Stimulated activated CD4-positive, alpha-beta T cell treated with anti-CD3 and anti-CD28 coated beads, Interleukin-4, amount 100 ng/mL, for 1 hour (primary cell): Measurements from ENCODE around the gene IL15RA.
"Not testable (repeated sequence)": the region's sequence is repeated elsewhere in the genome, so short reads cannot be mapped to it uniquely, and the experiment has no call there.

ENCODE experiments used
- DNase-seq: peaks from one replicate; pipeline ENCODE4 v3.0.0-alpha.2; 2020

Gene IL15RA

DNA sequence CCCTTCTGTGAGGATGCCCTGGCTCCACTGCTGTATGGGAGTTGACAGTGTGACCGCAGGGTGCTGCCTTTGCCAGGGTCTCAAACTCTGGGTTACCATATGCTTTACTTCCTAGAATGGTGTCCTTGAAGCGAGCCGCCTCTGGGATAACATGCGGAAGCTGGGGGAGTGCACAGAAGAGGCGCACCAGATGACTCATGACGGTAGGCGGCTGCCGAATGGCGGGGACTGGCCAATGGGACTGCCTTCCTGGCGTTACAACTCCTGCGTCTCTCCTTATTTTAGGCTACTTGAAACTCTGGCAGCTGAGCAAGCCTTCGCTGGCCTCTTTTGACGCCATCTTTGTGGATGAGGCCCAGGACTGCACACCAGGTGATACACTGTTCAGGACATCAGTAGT lies 60.0 kb downstream of the IL15RA start:
- no peak for DNase-seq

DNA sequence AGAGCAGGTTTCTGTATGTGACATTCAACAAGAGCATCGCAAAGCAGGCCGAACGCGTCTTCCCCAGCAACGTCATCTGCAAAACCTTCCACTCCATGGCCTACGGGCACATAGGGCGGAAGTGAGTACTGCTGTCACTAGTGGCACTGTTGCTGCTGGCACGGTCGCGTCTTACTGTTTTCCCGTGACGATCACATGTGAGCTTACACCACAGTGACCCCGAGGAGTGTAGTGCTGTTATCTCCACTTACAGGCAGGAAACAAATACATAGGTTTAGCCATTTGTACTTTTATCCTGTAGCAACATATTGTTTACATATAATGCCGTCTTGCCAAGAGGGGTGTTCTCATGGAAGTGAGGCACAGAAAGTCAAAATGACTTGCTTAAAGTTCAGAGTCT lies 61.9 kb downstream of the IL15RA start:
- no peak for DNase-seq

DNA sequence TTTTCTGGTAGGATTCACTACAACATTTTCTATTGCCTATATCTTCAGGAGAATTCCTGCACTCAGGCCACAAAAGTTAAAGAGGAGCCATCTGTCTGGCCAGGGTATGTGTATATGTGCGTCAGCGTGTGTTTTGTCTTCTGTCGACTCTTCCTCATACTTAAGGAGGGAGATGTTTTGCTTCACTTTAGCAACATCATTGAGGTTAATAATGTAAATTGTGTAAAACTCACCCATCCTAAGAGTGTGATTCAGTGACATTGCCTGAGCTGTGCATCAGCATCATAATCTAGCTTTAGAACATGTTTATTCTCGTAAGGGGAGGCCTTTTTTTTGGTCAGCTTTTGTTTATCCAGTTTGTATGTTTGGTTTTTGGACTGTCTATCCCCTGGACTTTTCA lies 63.6 kb downstream of the IL15RA start:
- no peak for DNase-seq

DNA sequence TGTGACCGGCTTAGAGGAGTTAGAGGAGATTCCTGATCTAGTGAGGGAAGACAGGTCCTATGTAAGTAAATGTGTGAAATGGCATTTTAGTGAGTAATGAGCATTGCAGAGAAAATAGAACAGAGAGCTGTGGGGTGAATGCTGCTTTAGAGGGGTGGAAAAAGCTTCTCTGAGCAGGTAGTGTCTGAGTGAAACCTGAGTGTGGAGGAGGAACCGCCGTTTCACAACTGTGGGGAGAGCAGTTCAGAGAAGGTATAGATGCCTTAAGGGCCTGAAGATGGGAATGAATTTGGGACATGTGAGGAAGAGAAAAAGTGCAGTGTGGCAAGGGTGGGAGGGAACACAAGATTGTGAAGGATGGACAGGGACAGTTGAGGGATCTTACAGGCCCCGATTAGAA lies 65.7 kb downstream of the IL15RA start:
- no peak for DNase-seq

DNA sequence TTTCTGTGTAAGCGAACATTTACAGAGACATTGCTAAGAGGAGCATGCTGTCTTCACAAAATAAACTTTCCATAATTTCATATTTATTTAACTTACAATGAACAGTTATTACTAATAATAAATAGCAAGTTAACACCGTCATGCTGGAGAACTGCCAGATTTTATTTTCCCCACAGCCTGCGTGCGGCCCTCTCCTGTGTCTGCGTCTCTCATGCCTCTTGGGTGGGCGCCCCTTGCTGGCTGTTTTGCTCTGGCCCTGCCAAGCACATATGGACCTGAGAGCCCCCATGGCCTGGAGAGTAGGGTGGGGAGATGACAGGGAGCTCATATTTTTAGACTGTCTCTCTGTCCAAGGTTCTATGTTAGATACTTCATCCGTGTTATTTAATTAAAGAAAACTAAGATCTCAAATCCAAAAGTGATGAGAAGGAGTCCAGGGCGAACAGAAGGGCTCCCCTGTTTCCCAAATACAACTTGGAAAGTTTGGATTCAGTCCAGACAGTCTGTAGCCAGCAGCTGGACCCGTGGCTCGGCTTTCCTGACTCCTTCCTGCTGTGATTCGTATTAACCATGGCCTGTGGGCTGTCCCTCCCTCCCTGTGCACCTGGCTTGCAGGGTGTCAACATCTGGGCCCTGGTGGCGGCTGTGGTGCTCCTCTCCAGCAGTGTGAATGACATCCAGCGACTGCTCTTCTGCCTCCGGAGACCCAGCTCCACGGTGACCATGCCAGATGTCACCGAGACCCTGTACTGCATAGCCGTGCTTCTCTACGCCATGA lies 66.8 kb downstream of the IL15RA start:
- DNase-seq: no peak

DNA sequence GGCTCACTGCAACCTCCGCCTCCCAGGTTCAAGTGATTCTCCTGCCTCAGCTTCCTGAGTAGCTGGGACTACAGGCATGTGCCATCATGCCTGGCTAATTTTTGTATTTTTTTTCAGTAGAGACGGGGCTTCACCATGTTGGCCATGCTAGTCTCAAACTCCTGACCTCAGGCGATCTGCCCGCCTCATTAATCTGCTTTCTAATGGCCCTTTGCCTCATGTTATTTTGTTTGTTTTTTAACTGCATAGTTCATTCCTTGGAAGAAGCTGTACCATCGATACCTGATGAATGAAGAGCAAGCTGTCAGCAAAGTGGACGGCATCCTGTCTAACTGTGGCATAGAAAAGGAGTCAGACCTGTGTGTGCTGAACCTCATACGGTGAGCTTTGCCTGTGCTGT lies 68.7 kb downstream of the IL15RA start:
- not testable (repeated sequence) for DNase-seq

DNA sequence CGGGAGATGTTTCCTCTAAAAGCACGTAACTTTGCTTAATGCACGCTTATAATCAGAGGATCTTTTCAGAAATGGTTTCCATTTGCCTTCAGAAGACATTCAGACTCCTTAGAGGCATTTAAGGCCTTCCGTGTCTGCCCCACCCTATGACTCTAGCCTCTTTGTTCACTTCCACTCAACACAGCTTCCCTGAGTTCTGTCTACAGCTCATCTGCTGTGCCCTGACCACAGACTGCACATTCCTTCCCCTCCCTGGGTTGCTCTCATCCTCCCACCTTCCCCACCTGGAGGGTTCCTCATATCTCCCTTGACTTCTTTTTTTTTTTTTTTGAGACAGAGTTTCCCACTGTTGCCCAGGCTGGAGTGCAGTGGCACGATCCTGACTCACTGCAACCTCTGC lies 70.7 kb downstream of the IL15RA start:
- no peak for DNase-seq

DNA sequence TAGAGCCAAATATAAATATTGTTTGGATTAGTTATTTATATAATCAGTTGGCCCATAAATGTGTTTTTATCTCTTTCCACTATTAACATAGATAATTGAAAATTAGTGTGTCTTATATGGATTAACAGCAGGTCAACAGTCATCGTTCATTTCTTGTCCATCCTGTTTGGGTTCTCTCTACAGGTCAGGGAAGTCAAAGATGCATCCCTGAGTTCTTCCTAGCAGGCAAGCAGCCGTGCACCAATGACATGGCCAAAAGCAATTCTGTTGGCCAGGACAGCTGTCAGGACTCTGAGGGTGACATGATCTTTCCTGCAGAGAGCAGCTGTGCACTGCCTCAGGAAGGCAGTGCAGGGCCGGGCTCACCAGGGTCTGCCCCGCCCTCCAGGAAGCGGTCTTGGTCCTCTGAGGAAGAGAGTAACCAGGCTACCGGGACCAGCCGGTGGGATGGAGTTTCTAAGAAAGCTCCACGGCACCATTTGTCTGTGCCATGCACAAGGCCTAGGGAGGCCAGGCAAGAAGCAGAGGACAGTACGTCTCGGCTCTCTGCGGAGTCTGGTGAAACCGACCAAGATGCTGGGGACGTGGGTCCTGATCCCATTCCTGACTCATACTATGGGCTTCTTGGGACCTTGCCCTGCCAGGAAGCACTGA lies 71.4 kb downstream of the IL15RA start:
- no peak for DNase-seq

DNA sequence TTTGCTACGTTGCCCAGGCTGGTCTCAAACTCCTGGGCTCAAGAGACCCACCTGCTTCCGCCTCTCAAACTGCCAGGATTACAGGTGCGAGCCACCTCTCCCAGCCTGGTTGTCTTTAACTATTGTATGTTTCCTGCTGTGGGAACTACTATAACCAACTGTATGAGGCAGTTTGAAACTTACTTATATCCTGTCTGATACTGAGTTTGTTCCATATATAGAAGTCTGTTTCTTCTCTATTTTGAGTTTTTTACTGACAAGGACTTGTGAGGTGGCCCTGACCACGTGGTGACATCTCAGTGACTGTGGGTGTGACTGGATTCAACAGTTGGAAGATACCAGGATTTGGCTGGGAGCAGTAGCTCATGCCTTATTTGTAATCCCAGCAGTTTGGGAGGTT lies 73.1 kb downstream of the IL15RA start:
- no peak for DNase-seq

DNA sequence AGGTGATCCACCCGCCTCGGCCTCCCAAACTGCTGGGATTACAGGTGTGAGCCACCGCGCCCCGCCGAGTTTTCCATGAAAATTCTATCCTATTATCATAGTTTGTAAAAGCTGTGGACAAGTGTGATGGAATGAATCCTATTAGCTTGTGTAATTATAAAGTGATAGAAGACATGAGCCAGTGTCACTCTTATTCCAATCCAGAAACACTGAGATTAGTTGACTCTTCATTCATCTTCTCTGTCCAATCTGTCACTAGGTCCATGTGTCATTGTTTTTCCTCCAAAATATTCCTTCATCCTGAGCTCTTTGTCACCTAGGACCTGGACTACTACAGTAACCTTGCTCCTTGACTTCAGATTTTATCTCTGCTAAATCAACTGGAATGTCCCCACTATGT lies 73.8 kb downstream of the IL15RA start:
- DNase-seq: no peak

DNA sequence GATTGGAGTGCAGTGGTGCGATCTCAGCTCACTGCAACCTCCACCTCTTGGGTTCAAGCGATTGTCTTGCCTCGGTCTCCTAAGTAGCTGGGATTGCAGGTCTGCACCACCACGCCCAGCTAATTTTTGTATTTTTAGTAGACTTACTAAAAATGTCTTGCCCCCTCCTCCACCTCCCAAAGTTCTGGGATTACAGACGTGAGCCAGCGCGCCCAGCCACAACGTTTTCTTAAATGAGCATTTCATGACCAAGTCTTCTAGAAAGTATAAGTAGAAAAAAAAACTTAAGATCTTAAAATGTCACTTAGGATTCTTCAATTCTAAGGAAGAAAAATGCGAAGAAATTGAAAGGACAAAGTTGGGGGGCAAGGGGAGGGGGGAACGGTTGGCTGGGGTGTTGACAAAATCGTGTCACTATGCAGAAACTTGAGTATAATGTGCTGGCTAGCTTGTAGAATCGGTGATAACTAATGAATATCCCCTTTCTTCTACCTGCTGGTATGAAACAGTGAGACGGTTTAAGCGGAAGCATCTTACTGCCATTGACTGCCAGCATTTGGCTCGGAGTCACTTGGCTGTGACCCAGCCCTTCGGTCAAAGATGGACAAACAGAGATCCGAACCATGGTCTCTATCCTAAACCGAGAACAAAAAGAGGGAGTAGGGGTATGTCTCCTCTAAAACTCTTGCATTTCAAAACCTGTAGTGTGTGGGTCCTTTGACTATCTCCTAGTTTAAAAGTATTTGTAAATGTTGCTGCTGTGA lies 74.7 kb downstream of the IL15RA start:
- DNase-seq: no peak
